ENCODE results near the gene PTPRO. TPM values are rescaled to one million over a fixed set of nuclear protein-coding genes. Genes with fewer than 3 reads are reported as not detected.

The PTPRO gene
- total RNA-seq, 1 donor from 2014 or later: 0.75 TPM

- Mint-ChIP-seq H3K36me3 (ENCODE audit: unreplicated experiment) (no peaks in the 10 kb centered on the region), H3K9me3 (ENCODE audit: unreplicated experiment) (no peaks in the 10 kb centered on the region), H3K4me3 (ENCODE audit: unreplicated experiment) (no peak overlapping the region), H3K27me3 (ENCODE audit: unreplicated experiment) (no peaks in the 10 kb centered on the region), H3K27ac (ENCODE audit: unreplicated experiment) (no peak overlapping the region), H3K4me1 (ENCODE audit: unreplicated experiment) (peaks cover 22% of the 10 kb centered on the region)
- TF ChIP-seq CTCF (IDR thresholded peaks at IDR 0.05): no peak
- DNase-seq (ENCODE audit: extremely low spot score, unreplicated experiment): no peak
Measured at GRCh38 chr12:15545334-15545733, 223.0 kb downstream of the PTPRO start.

GRCh38 chr12:15546102-15546701, 223.9 kb downstream of the PTPRO start:
- no peak overlapping the region for H3K27ac Mint-ChIP-seq (ENCODE audit: unreplicated experiment)
- peaks cover 14% of the 10 kb centered on the region for H3K4me1 Mint-ChIP-seq (ENCODE audit: unreplicated experiment)
- TF ChIP-seq CTCF (IDR thresholded peaks at IDR 0.05): no peak
- H3K27me3 Mint-ChIP-seq (ENCODE audit: unreplicated experiment): no peaks in the 10 kb centered on the region
- H3K36me3 Mint-ChIP-seq (ENCODE audit: unreplicated experiment): no peaks in the 10 kb centered on the region
- H3K9me3 Mint-ChIP-seq (ENCODE audit: unreplicated experiment): no peaks in the 10 kb centered on the region
- no peak overlapping the region for H3K4me3 Mint-ChIP-seq (ENCODE audit: unreplicated experiment)
- no peak for DNase-seq (ENCODE audit: extremely low spot score, unreplicated experiment)

GRCh38 chr12:15547063-15547462, 224.8 kb downstream of the PTPRO start:
- Mint-ChIP-seq H3K4me1 (ENCODE audit: unreplicated experiment) (peaks cover 10% of the 10 kb centered on the region), H3K27ac (ENCODE audit: unreplicated experiment) (no peak overlapping the region), H3K9me3 (ENCODE audit: unreplicated experiment) (no peaks in the 10 kb centered on the region), H3K4me3 (ENCODE audit: unreplicated experiment) (no peak overlapping the region), H3K27me3 (ENCODE audit: unreplicated experiment) (no peaks in the 10 kb centered on the region), H3K36me3 (ENCODE audit: unreplicated experiment) (no peaks in the 10 kb centered on the region)
- no peak for DNase-seq (ENCODE audit: extremely low spot score, unreplicated experiment)
- TF ChIP-seq CTCF (IDR thresholded peaks at IDR 0.05): no peak

- Mint-ChIP-seq H3K27me3 (ENCODE audit: unreplicated experiment) (no peaks in the 10 kb centered on the region), H3K9me3 (ENCODE audit: unreplicated experiment) (no peaks in the 10 kb centered on the region), H3K4me1 (ENCODE audit: unreplicated experiment) (peaks cover 8% of the 10 kb centered on the region), H3K4me3 (ENCODE audit: unreplicated experiment) (no peak overlapping the region), H3K27ac (ENCODE audit: unreplicated experiment) (no peak overlapping the region), H3K36me3 (ENCODE audit: unreplicated experiment) (no peaks in the 10 kb centered on the region)
- DNase-seq (ENCODE audit: extremely low spot score, unreplicated experiment): no peak
- TF ChIP-seq CTCF (IDR thresholded peaks at IDR 0.05): no peak
Measured at GRCh38 chr12:15547691-15548090, 225.4 kb downstream of the PTPRO start.

- no peaks in the 10 kb centered on the region for H3K27me3 Mint-ChIP-seq (ENCODE audit: unreplicated experiment)
- H3K9me3 Mint-ChIP-seq (ENCODE audit: unreplicated experiment): no peaks in the 10 kb centered on the region
- H3K36me3 Mint-ChIP-seq (ENCODE audit: unreplicated experiment): no peaks in the 10 kb centered on the region
- no peak for DNase-seq (ENCODE audit: extremely low spot score, unreplicated experiment)
- peaks cover 16% of the 10 kb centered on the region for H3K4me1 Mint-ChIP-seq (ENCODE audit: unreplicated experiment)
- H3K4me3 Mint-ChIP-seq (ENCODE audit: unreplicated experiment): no peak overlapping the region
- TF ChIP-seq CTCF (IDR thresholded peaks at IDR 0.05): no peak
- no peak overlapping the region for H3K27ac Mint-ChIP-seq (ENCODE audit: unreplicated experiment)
Measured at GRCh38 chr12:15550793-15551192, 228.5 kb downstream of the PTPRO start.

Data from osteocyte (in vitro differentiated cells).